AG09309 (cell line): ENCODE data around the gene FNDC10.

Experiments
- DNase-seq: peaks from one replicate; pipeline ENCODE4 v3.0.0-alpha.2; 2010; ENCODE audit warnings: low read depth
- H3K4me3 ChIP-seq: 2 replicates; pipeline ENCODE4 v1.5.1; 2011; ENCODE audit warnings: mild to moderate bottlenecking, low read depth, low read length, moderate library complexity; ENCODE audit not compliant: control insufficient read depth
- CTCF ChIP-seq: IDR thresholded peaks from 2 replicates; pipeline ENCODE4 v1.5.1; 2011; ENCODE audit warnings: mild to moderate bottlenecking, low read depth, low read length, inconsistent platforms; ENCODE audit not compliant: insufficient read depth, control insufficient read depth; ENCODE audit errors: missing control alignments

Gene FNDC10

GRCh38 chr1:1577367-1578011, 22.4 kb downstream of the FNDC10 start:
- H3K4me3 ChIP-seq: no peak overlapping the region
- no peak for DNase-seq
- no peak for TF ChIP-seq CTCF

- no peak for TF ChIP-seq CTCF
- peak; percentile 56 for DNase-seq
Observed at GRCh38 chr1:1574721-1575537, 25.0 kb downstream of the FNDC10 start, which contains the start of gene SSU72. Gene SSU72 (minus strand): TSS chr1:1574863. CDS start chr1:1574557, 306 bp downstream.

GRCh38 chr1:1573843-1574720, 25.9 kb downstream of the FNDC10 start:
- peak overlapping the region; percentile 89 for H3K4me3 ChIP-seq
- DNase-seq: no peak
- TF ChIP-seq CTCF: peak; percentile 13

More at GRCh38 chr1:1574721-1575537, 25.0 kb downstream of the FNDC10 start, which contains the start of gene SSU72:
- peak within 1 kb of the TSS; percentile 89 for H3K4me3 ChIP-seq

GRCh38 chr1:1569341-1569740, 30.6 kb downstream of the FNDC10 start:
- TF ChIP-seq CTCF: no peak
- H3K4me3 ChIP-seq: no peak overlapping the region
- no peak for DNase-seq

GRCh38 chr1:1567891-1568291, 32.0 kb downstream of the FNDC10 start:
- no peak for TF ChIP-seq CTCF
- no peak overlapping the region for H3K4me3 ChIP-seq
- DNase-seq: no peak
